GM12865 (cell line): ENCODE data around the gene LAMB4.

Experiments used
- DNase-seq: peaks from one replicate; pipeline ENCODE4 v3.0.0; 2010; ENCODE audit warnings: low read depth
- H3K4me3 ChIP-seq: 2 replicates; pipeline ENCODE4 v1.5.1; 2011; ENCODE audit warnings: mild to moderate bottlenecking, low read depth, low read length, control low read depth
- TF ChIP-seq, protein P1 (sequence below): IDR thresholded peaks from 2 replicates; pipeline ENCODE4 v1.5.1; 2011; ENCODE audit warnings: low read length, control low read depth, low read depth, inconsistent platforms; ENCODE audit not compliant: insufficient read depth; ENCODE audit errors: missing control alignments

Gene LAMB4

DNA sequence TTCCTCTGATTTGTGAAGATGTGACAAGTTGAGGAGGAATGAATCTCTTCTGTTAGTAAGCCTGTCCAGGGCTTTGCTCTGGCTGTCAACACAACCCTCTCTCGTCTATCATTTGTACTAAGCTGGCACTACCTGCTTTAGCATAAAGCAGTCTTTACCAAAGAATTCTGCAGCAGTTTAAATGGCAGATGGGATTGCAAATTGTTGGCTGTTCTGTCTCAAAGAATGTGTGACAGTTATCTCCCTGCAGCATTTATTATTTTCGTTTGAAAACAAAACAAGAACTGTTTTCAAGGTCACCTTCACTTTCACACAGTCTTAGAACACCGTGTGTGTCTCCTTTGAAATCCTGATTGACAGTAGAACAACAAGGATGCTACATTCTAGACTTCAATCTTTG, 122.4 kb downstream of the LAMB4 start:
- TF ChIP-seq, protein P1, sequence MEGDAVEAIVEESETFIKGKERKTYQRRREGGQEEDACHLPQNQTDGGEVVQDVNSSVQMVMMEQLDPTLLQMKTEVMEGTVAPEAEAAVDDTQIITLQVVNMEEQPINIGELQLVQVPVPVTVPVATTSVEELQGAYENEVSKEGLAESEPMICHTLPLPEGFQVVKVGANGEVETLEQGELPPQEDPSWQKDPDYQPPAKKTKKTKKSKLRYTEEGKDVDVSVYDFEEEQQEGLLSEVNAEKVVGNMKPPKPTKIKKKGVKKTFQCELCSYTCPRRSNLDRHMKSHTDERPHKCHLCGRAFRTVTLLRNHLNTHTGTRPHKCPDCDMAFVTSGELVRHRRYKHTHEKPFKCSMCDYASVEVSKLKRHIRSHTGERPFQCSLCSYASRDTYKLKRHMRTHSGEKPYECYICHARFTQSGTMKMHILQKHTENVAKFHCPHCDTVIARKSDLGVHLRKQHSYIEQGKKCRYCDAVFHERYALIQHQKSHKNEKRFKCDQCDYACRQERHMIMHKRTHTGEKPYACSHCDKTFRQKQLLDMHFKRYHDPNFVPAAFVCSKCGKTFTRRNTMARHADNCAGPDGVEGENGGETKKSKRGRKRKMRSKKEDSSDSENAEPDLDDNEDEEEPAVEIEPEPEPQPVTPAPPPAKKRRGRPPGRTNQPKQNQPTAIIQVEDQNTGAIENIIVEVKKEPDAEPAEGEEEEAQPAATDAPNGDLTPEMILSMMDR: no peak
- no peak overlapping the region for H3K4me3 ChIP-seq
- no peak for DNase-seq

DNA sequence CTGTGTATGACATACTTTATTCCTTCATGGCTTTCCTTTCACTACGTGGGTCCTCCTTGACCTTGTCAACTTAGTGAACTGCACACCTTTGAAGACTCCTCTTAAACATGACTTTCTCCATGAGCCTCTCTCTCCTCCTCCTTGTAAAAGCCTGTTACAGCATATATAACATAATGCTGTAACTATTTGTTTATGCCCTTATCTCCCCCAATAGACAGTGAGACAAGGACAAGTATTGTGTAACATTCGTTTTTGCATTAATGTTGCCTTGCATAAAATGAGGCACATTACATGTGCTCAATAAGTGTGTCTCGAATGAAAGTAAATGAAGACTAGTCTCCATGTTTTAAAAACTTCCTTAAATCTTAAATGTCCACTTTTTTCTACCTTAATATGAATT, 122.9 kb downstream of the LAMB4 start:
- no peak overlapping the region for H3K4me3 ChIP-seq
- no peak for DNase-seq
- TF ChIP-seq, protein P1: no peak

DNA sequence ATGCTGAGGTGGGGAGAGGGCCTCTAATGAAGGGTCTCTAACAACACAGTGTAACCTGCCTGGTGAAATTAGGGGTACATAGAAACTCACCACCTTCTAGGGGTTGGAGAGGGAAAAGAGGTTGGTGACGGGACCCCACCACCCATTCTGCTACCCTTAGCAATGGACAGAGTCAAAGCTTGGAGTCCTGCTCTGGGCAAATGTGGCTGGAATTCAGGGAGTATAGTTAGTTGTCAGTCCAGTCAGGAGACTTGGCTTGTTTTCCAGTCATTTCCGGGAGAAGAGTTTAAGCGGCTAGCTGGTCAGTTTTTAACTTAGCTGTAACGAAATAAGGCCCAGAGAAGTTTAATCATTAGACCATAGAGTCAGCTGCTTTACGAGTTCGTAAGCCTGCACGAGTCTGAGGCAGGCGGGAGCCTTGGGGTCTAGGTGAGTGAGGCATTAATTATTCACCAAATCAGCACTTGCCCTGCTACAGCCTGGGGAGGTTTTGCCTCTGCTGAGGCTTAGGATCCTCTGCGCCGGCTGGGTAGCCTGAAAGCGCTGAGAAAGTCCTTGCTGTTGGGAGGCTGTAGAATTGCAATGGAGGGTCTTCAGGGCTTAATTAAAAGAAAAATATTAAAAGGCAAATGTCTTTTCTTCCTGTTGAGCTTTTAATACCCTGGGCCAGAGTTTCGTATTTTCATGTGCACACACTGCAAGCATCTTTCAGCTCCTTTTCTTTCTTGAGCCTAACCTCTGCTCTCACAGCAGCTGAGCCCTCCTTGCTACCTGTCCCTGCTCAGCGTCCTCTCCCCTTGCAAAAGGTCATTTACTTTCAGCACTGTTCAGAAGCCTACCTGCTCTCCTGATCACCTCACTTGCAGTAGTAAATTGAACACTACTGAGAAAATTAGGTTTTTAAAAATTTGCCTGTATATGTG, 125.7 kb downstream of the LAMB4 start:
- DNase-seq: no peak
- TF ChIP-seq, protein P1: no peak
- no peak overlapping the region for H3K4me3 ChIP-seq

DNA sequence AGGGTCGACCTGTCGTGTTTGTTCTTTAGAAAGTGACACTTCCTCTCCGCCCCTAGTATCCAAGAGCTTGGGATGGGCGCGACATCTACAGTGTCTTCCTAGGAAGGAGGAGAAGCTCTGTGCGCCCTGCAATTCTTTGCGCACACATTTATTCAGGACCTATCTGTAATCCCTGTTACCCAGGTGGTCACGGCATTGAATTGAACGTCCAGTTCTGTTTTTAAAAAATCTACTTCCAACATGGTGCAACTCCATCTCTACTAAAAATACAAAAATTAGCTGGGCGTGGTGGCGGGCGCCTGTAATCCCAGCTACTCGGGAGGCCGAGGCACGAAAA, 126.6 kb downstream of the LAMB4 start:
- TF ChIP-seq, protein P1: no peak
- H3K4me3 ChIP-seq: no peak overlapping the region
- no peak for DNase-seq

DNA sequence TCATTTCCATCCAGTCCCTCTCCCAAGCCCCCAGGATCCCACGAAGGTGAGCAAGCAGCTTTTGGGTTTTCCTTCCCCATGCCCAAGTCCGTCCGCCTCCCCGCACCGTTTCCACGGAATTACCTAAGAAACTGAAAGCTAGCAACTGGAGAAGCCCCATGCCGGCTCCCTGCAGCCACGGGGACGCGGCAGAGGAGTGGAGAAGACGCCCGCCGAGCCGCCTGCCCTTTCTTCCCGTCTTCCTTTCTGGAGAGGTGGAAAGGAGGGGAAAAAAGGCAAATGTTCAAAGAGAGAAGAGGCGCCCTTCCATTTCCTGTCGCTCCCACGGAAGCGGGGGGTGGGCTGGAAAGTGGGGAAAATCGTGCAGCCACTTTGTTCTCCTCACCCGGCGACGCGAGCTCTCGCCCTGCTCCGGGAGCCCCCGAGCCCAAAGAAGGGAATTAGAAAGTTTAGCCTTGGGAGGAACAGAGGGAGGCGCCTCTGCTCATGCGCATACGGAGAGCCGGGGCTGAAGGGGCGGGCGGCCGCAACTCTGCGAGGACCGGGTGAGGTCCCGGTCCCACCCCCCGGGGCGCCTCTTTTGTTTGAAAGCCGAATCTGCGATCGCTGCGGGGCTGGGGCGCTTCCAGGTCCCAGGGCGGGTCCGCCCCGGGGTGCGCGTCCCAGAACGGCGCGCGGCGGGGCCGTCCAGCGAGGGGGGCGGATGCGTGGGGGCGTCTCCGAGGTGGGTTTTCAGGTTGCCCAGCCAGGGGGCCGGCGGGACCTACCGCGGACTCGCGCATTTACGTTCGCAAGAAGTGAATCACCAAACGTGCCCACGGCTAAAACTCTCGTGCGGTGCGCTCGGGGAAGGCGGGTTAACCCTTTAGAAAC, 127.2 kb downstream of the LAMB4 start, which contains the start of gene LAMB1:
Gene LAMB1, minus strand, starts transcription at position 436 of the 873 bp plus-strand sequence. Its CDS starts 276 bp downstream, at position 160.
- TF ChIP-seq, protein P1: no peak

DNA sequence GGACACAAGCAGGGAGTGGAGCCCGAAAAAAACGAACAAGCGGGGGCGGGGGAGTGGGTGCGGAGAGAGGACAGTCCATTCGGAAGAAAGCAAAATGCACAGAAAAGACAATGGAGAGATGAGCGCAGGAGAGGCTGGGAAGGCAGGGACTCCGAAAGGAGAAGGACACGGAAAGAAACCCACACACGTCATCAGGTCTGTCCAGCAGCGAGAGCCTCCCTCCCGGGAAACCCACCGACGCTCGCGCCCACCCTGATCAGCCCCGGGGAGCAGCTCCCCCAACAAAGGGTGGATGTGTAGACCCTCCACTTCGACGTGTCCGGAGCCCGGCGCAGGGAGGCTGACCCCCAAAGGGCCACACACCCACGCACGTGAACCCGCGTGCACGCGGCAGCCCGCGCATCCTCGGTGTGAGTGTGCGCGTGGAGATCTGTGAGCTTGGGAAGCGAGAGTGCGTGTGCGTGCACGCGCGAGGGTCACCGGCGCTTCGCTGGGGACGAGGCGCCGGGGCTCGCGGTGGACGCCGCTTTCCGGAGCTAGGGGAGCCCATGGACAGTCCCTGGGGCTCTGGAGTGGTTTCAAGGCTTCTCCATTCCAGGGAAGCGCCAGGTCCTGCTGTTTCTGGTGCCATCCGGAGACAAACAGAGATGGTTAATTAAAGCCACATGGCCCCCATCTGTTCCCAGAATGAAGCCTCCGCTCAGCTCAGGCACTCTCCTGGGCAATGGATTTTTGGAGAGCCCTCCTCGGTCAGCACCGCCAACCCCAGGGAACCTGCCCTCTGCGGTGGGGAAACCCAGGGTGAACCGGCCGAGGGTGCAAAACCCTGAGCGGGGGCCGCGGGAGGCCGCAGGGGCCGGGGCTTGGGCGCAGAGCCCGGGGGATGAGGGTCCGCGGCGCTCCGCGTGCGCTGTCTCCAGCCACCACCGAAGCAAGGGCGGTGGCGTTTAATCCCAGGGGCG, 128.1 kb downstream of the LAMB4 start:
- TF ChIP-seq, protein P1: no peak
- DNase-seq: no peak
- H3K4me3 ChIP-seq: peak overlapping the region; percentile 33; the same call in 1 of the 2 replicates

More for the DNA sequence above, 127.2 kb downstream of the LAMB4 start, which contains the start of gene LAMB1:
- H3K4me3 ChIP-seq: peak within 1 kb of the TSS; percentile 33
- DNase-seq: no peak
